ENCODE data around the gene GABRD.

Gene GABRD

GRCh38 chr1:1990222-1990621 lies 28.9 kb upstream of the GABRD start:
- no peaks in the 10 kb centered on the region for H3K9me3 Mint-ChIP-seq
- no peak for DNase-seq (ENCODE audit: low spot score)
- H3K4me1 Mint-ChIP-seq (ENCODE audit: low read depth), result peaks cover 2% of the 10 kb centered on the region
- no peak overlapping the region for H3K27ac Mint-ChIP-seq
- peaks cover 12% of the 10 kb centered on the region for H3K27me3 Mint-ChIP-seq (ENCODE audit: low read depth)
- H3K4me3 Mint-ChIP-seq, result no peak overlapping the region
- H3K36me3 Mint-ChIP-seq (ENCODE audit: low read depth), result no peaks in the 10 kb centered on the region

- H3K9me3 Mint-ChIP-seq, result no peaks in the 10 kb centered on the region
- peaks cover 4% of the 10 kb centered on the region for H3K4me1 Mint-ChIP-seq (ENCODE audit: low read depth)
- no peak overlapping the region for H3K4me3 Mint-ChIP-seq
- peaks cover 10% of the 10 kb centered on the region for H3K27me3 Mint-ChIP-seq (ENCODE audit: low read depth)
- no peak overlapping the region for H3K27ac Mint-ChIP-seq
- H3K36me3 Mint-ChIP-seq (ENCODE audit: low read depth), result no peaks in the 10 kb centered on the region
- DNase-seq (ENCODE audit: low spot score), result no peak
These were observed 24.6 kb upstream of the GABRD start for GRCh38 chr1:1994536-1994935.

GRCh38 chr1:1996207-1996651 lies 22.9 kb upstream of the GABRD start:
- peaks cover 8% of the 10 kb centered on the region for H3K27me3 Mint-ChIP-seq (ENCODE audit: low read depth)
- H3K4me3 Mint-ChIP-seq, result no peak overlapping the region
- H3K4me1 Mint-ChIP-seq (ENCODE audit: low read depth), result peaks cover 4% of the 10 kb centered on the region
- DNase-seq (ENCODE audit: low spot score), result no peak
- H3K27ac Mint-ChIP-seq, result peak overlapping the region; percentile 32
- no peaks in the 10 kb centered on the region for H3K36me3 Mint-ChIP-seq (ENCODE audit: low read depth)
- no peaks in the 10 kb centered on the region for H3K9me3 Mint-ChIP-seq

GRCh38 chr1:1997576-1997975 lies 21.6 kb upstream of the GABRD start:
- no peak for DNase-seq (ENCODE audit: low spot score)
- H3K4me3 Mint-ChIP-seq, result no peak overlapping the region
- H3K9me3 Mint-ChIP-seq, result no peaks in the 10 kb centered on the region
- no peaks in the 10 kb centered on the region for H3K36me3 Mint-ChIP-seq (ENCODE audit: low read depth)
- H3K27ac Mint-ChIP-seq, result no peak overlapping the region
- H3K27me3 Mint-ChIP-seq (ENCODE audit: low read depth), result peaks cover 13% of the 10 kb centered on the region
- H3K4me1 Mint-ChIP-seq (ENCODE audit: low read depth), result peaks cover 4% of the 10 kb centered on the region

- Mint-ChIP-seq H3K36me3 (ENCODE audit: low read depth) (no peaks in the 10 kb centered on the region), H3K4me3 (no peak overlapping the region), H3K27me3 (ENCODE audit: low read depth) (peaks cover 37% of the 10 kb centered on the region)
These were observed 18.7 kb upstream of the GABRD start for GRCh38 chr1:2000432-2000831.

GRCh38 chr1:2000850-2001249 lies 18.3 kb upstream of the GABRD start:
- H3K27me3 Mint-ChIP-seq (ENCODE audit: low read depth), result peaks cover 40% of the 10 kb centered on the region
- peaks cover 4% of the 10 kb centered on the region for H3K4me1 Mint-ChIP-seq (ENCODE audit: low read depth)

More at GRCh38 chr1:2000432-2000831, 18.7 kb upstream of the GABRD start:
- Mint-ChIP-seq H3K27ac (no peak overlapping the region), H3K9me3 (no peaks in the 10 kb centered on the region), H3K4me1 (ENCODE audit: low read depth) (peaks cover 4% of the 10 kb centered on the region)
- no peak for DNase-seq (ENCODE audit: low spot score)

GRCh38 chr1:2001773-2002411 lies 17.3 kb upstream of the GABRD start:
- Mint-ChIP-seq H3K4me1 (ENCODE audit: low read depth) (no peaks in the 10 kb centered on the region), H3K27me3 (ENCODE audit: low read depth) (peaks cover 41% of the 10 kb centered on the region), H3K9me3 (no peaks in the 10 kb centered on the region), H3K4me3 (no peak overlapping the region), H3K36me3 (ENCODE audit: low read depth) (no peaks in the 10 kb centered on the region), H3K27ac (no peak overlapping the region)
- no peak for DNase-seq (ENCODE audit: low spot score)

More at GRCh38 chr1:2000850-2001249, 18.3 kb upstream of the GABRD start:
- Mint-ChIP-seq H3K9me3 (no peaks in the 10 kb centered on the region), H3K27ac (no peak overlapping the region), H3K36me3 (ENCODE audit: low read depth) (no peaks in the 10 kb centered on the region), H3K4me3 (no peak overlapping the region)
- no peak for DNase-seq (ENCODE audit: low spot score)

- Mint-ChIP-seq H3K27ac (no peak within 1 kb of the TSS), H3K4me1 (ENCODE audit: low read depth) (no peaks in the 10 kb centered on the region), H3K36me3 (ENCODE audit: low read depth) (no peaks in the 10 kb centered on the region), H3K4me3 (no peak within 1 kb of the TSS), H3K27me3 (ENCODE audit: low read depth) (peaks cover 39% of the 10 kb centered on the region), H3K9me3 (no peaks in the 10 kb centered on the region)
- DNase-seq (ENCODE audit: low spot score), result no peak
These were observed 15.5 kb upstream of the GABRD start, which contains the start of gene CFAP74 for GRCh38 chr1:2003541-2004131. Gene CFAP74, minus strand, starts transcription at chr1:2003786. Its CDS starts 12,830 bp downstream, at chr1:1990956.

- Mint-ChIP-seq H3K4me3 (no peak overlapping the region), H3K9me3 (no peaks in the 10 kb centered on the region), H3K27me3 (ENCODE audit: low read depth) (peaks cover 39% of the 10 kb centered on the region), H3K36me3 (ENCODE audit: low read depth) (no peaks in the 10 kb centered on the region), H3K27ac (no peak overlapping the region), H3K4me1 (ENCODE audit: low read depth) (no peaks in the 10 kb centered on the region)
- no peak for DNase-seq (ENCODE audit: low spot score)
These were observed 14.3 kb upstream of the GABRD start for GRCh38 chr1:2004856-2005255.

- Mint-ChIP-seq H3K36me3 (ENCODE audit: low read depth) (no peaks in the 10 kb centered on the region), H3K4me3 (no peak overlapping the region), H3K27ac (no peak overlapping the region), H3K4me1 (ENCODE audit: low read depth) (no peaks in the 10 kb centered on the region), H3K27me3 (ENCODE audit: low read depth) (peaks cover 15% of the 10 kb centered on the region), H3K9me3 (no peaks in the 10 kb centered on the region)
- no peak for DNase-seq (ENCODE audit: low spot score)
These were observed 9.8 kb upstream of the GABRD start for GRCh38 chr1:2009101-2010053.

- Mint-ChIP-seq H3K9me3 (no peaks in the 10 kb centered on the region), H3K27me3 (ENCODE audit: low read depth) (peaks cover 31% of the 10 kb centered on the region), H3K4me1 (ENCODE audit: low read depth) (peaks cover 1% of the 10 kb centered on the region), H3K36me3 (ENCODE audit: low read depth) (no peaks in the 10 kb centered on the region), H3K4me3 (no peak overlapping the region), H3K27ac (no peak overlapping the region)
- DNase-seq (ENCODE audit: low spot score), result no peak
These were observed 5.0 kb upstream of the GABRD start for GRCh38 chr1:2014181-2014580.

GRCh38 chr1:2014741-2015735 lies 4.1 kb upstream of the GABRD start:
- no peak overlapping the region for H3K27ac Mint-ChIP-seq
- peaks cover 1% of the 10 kb centered on the region for H3K4me1 Mint-ChIP-seq (ENCODE audit: low read depth)
- H3K36me3 Mint-ChIP-seq (ENCODE audit: low read depth), result no peaks in the 10 kb centered on the region
- no peak overlapping the region for H3K4me3 Mint-ChIP-seq
- H3K9me3 Mint-ChIP-seq, result no peaks in the 10 kb centered on the region
- H3K27me3 Mint-ChIP-seq (ENCODE audit: low read depth), result peaks cover 34% of the 10 kb centered on the region
- DNase-seq (ENCODE audit: low spot score), result no peak

GRCh38 chr1:2016123-2016522 lies 3.0 kb upstream of the GABRD start:
- Mint-ChIP-seq H3K9me3 (no peaks in the 10 kb centered on the region), H3K4me1 (ENCODE audit: low read depth) (peaks cover 1% of the 10 kb centered on the region), H3K36me3 (ENCODE audit: low read depth) (no peaks in the 10 kb centered on the region), H3K4me3 (no peak overlapping the region), H3K27me3 (ENCODE audit: low read depth) (peaks cover 45% of the 10 kb centered on the region), H3K27ac (no peak overlapping the region)
- DNase-seq (ENCODE audit: low spot score), result no peak

Measured in T-helper 2 cell treated with Interferon-gamma antibody and Interleukin-4, amounts not matched to agents 5 μg/mL and 100 μg/mL, for 36 hours (primary cell).